Hematopoietic multipotent progenitor cell (in vitro differentiated cells): ENCODE measurements around the gene CCDC61. TPM values are rescaled to one million over a fixed set of nuclear protein-coding genes. Genes with fewer than 3 reads are reported as not detected.

Experiments used
- DNase-seq, 3 donors: peaks; one replicate each; pipeline ENCODE4 v3.0.0-alpha.2; 2011 to 2015; ENCODE audit warnings: low read depth in 2 of 3, low spot score in 2 of 3
- total RNA-seq: library from RNA; depleted of rRNA; stranded (reverse); fragments of >200 nt; gene quantifications from one replicate; pipeline ENCODE4 v1.2.3, GENCODE V29; 2012

CCDC61 gene
- total RNA-seq, 1 donor = 14.3 TPM

- DNase-seq = peak; percentile 32 to 58 (median 57)
Observed at GRCh38 chr19:46014941-46015686, 19.8 kb downstream of the CCDC61 start.

GRCh38 chr19:46015687-46016425, 20.6 kb downstream of the CCDC61 start:
- DNase-seq = peak in 1 of 3 donors; percentile 35

- peak; percentile 62 to 73 (median 70) for DNase-seq
Observed at GRCh38 chr19:46016426-46017094, 21.3 kb downstream of the CCDC61 start.

GRCh38 chr19:46017095-46017429, 21.8 kb downstream of the CCDC61 start:
- no peak for DNase-seq

GRCh38 chr19:46017874-46018675, 22.8 kb downstream of the CCDC61 start:
- DNase-seq = no peak

GRCh38 chr19:46018729-46019251, 23.5 kb downstream of the CCDC61 start:
- DNase-seq = no peak

GRCh38 chr19:46019270-46019669, 24.0 kb downstream of the CCDC61 start:
- DNase-seq = no peak

GRCh38 chr19:46020819-46021125, 25.5 kb downstream of the CCDC61 start:
- DNase-seq = no peak

- DNase-seq = no peak
Observed at GRCh38 chr19:46021531-46022041, 26.3 kb downstream of the CCDC61 start.

- DNase-seq = no peak
Observed at GRCh38 chr19:46022061-46022430, 26.8 kb downstream of the CCDC61 start.

GRCh38 chr19:46022431-46023310, 27.4 kb downstream of the CCDC61 start, which contains the start of gene PGLYRP1:
Gene PGLYRP1 (minus strand): TSS chr19:46023053. CDS start chr19:46023021, 32 bp downstream.
- DNase-seq = no peak

- no peak for DNase-seq
Observed at GRCh38 chr19:46023311-46023779, 28.1 kb downstream of the CCDC61 start.

- DNase-seq = no peak
Observed at GRCh38 chr19:46025835-46026234, 30.6 kb downstream of the CCDC61 start.

GRCh38 chr19:46030812-46031550, 35.7 kb downstream of the CCDC61 start:
- no peak for DNase-seq

- DNase-seq = no peak
Observed at GRCh38 chr19:46031781-46032596, 36.7 kb downstream of the CCDC61 start.

GRCh38 chr19:46032597-46033025, 37.3 kb downstream of the CCDC61 start:
- DNase-seq = no peak

GRCh38 chr19:46033401-46033800, 38.1 kb downstream of the CCDC61 start:
- no peak for DNase-seq

- no peak for DNase-seq
Observed at GRCh38 chr19:46035546-46035945, 40.3 kb downstream of the CCDC61 start.
